MM.1S (cell line): Measurements from ENCODE around the gene KLF6.

Experiments used
- DNase-seq: peaks from one replicate; pipeline ENCODE4 v3.0.0-alpha.2; 2015
- H2AFZ ChIP-seq: fragments of 300-600 bp; sonication (generic); 2 replicates; pipeline ENCODE4 v1.6.0; 2016; ENCODE audit warnings: antibody characterized with exemption, low read length
- H3F3A ChIP-seq: fragments of 300-600 bp; sonication (generic); 2 replicates; pipeline ENCODE4 v1.6.1; 2016; ENCODE audit warnings: mild to moderate bottlenecking, antibody characterized with exemption, low read length, moderate library complexity, mixed read lengths; ENCODE audit not compliant: insufficient read depth
- H3K27ac ChIP-seq: fragments of 300-600 bp; sonication (generic); 2 replicates; pipeline ENCODE4 v1.5.1; 2016; ENCODE audit warnings: mild to moderate bottlenecking, low read length
- H3K27me3 ChIP-seq: fragments of 300-600 bp; sonication (generic); replicated peaks from 2 replicates; pipeline ENCODE4 v1.6.0; 2016; ENCODE audit warnings: low read length; ENCODE audit not compliant: insufficient read depth
- H3K36me3 ChIP-seq: fragments of 300-600 bp; sonication (generic); replicated peaks from 2 replicates; pipeline ENCODE4 v1.6.1; 2016; ENCODE audit warnings: mild to moderate bottlenecking, low read length, mixed read lengths; ENCODE audit not compliant: insufficient read depth
- H3K4me1 ChIP-seq: fragments of 300-600 bp; sonication (generic); 2 replicates; pipeline ENCODE4 v1.6.1; 2016; ENCODE audit warnings: low read length, mixed read lengths
- H3K4me2 ChIP-seq: fragments of 300-600 bp; sonication (generic); 2 replicates; pipeline ENCODE4 v1.6.0; 2016; ENCODE audit warnings: low read depth, low read length
- H3K4me3 ChIP-seq: fragments of 300-600 bp; sonication (generic); 2 replicates; pipeline ENCODE4 v1.5.1; 2016; ENCODE audit warnings: low read length, mixed read lengths
- H3K79me2 ChIP-seq: fragments of 300-600 bp; sonication (generic); 2 replicates; pipeline ENCODE4 v1.6.1; 2016; ENCODE audit warnings: mixed run types, low read length, mixed read lengths
- H3K9ac ChIP-seq: fragments of 300-600 bp; sonication (generic); 2 replicates; pipeline ENCODE4 v1.6.1; 2016; ENCODE audit warnings: low read length, mixed read lengths
- H3K9me2 ChIP-seq: fragments of 300-600 bp; sonication (generic); replicated peaks from 2 replicates; pipeline ENCODE4 v1.6.1; 2016; ENCODE audit warnings: mild to moderate bottlenecking, low read length, mixed read lengths; ENCODE audit not compliant: insufficient read depth
- H3K9me3 ChIP-seq: fragments of 300-600 bp; sonication (generic); replicated peaks from 2 replicates; pipeline ENCODE4 v1.6.1; 2016; ENCODE audit warnings: mild to moderate bottlenecking, low read length, mixed read lengths; ENCODE audit not compliant: insufficient read depth
- H4K20me1 ChIP-seq: fragments of 300-600 bp; sonication (generic); 2 replicates; pipeline ENCODE4 v1.6.1; 2016; ENCODE audit warnings: mild to moderate bottlenecking, low read length, moderate library complexity, mixed read lengths; ENCODE audit not compliant: insufficient read depth
- EZH2 ChIP-seq: fragments of 300-600 bp; sonication (generic); optimal IDR thresholded peaks from 2 replicates; pipeline ENCODE3; 2017; ENCODE audit warnings: low read depth, mild to moderate bottlenecking, antibody characterized with exemption, low read length, mixed read lengths
- EZH2phosphoT487 ChIP-seq: fragments of 300-600 bp; sonication (generic); IDR thresholded peaks from 2 replicates; pipeline ENCODE4 v1.6.1; 2018; ENCODE audit warnings: antibody characterized with exemption, low read length
- TF ChIP-seq, protein P1 (sequence below): fragments of 300-600 bp; sonication (generic); IDR thresholded peaks from 2 replicates; pipeline ENCODE4 v1.5.1; 2016; ENCODE audit warnings: antibody characterized with exemption, low read length, mixed read lengths

The KLF6 gene

DNA sequence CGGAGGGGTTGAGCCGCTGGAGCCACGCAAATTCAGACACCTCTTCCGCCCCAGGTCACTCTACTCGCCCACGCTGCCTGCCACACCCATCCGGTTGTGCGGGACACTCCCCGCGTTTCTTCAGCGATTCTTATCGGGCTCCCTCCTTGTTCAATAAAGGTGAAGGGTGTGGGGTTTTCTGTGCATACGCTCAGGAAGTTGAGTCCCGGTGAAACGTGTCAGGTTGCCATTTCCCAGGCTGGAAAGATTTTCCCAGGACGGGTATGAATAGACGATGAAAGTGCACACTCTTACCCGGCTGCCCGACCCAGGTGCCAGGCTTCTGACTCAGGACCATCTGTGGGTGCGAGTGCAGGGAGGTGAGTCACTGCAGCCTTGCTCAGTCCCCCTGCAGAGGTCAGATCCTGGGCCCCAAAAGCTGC lies 22.0 kb downstream of the KLF6 start:
- Histone ChIP-seq H4K20me1 (no peaks in the 10 kb centered on the region), H3K27me3 (no peaks in the 10 kb centered on the region), H3K9me2 (no peaks in the 10 kb centered on the region), H3K36me3 (no peaks in the 10 kb centered on the region), H3K9me3 (no peaks in the 10 kb centered on the region), H3K79me2 (no peaks in the 10 kb centered on the region), H3K4me2 (no peak overlapping the region), H3K4me1 (peaks cover 55% of the 10 kb centered on the region), H3K9ac (no peak overlapping the region), H3K4me3 (no peak overlapping the region), H3K27ac (no peak overlapping the region), H2AFZ (no peak overlapping the region), H3F3A (peaks cover 32% of the 10 kb centered on the region)
- DNase-seq = no peak
- TF ChIP-seq EZH2 (no peak), EZH2phosphoT487 (no peak)
- TF ChIP-seq, protein P1, sequence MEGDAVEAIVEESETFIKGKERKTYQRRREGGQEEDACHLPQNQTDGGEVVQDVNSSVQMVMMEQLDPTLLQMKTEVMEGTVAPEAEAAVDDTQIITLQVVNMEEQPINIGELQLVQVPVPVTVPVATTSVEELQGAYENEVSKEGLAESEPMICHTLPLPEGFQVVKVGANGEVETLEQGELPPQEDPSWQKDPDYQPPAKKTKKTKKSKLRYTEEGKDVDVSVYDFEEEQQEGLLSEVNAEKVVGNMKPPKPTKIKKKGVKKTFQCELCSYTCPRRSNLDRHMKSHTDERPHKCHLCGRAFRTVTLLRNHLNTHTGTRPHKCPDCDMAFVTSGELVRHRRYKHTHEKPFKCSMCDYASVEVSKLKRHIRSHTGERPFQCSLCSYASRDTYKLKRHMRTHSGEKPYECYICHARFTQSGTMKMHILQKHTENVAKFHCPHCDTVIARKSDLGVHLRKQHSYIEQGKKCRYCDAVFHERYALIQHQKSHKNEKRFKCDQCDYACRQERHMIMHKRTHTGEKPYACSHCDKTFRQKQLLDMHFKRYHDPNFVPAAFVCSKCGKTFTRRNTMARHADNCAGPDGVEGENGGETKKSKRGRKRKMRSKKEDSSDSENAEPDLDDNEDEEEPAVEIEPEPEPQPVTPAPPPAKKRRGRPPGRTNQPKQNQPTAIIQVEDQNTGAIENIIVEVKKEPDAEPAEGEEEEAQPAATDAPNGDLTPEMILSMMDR = no peak

- no peak for DNase-seq
- Histone ChIP-seq H3F3A (peaks cover 39% of the 10 kb centered on the region), H3K4me3 (no peak overlapping the region), H3K79me2 (no peaks in the 10 kb centered on the region), H3K9ac (no peak overlapping the region), H3K9me3 (no peaks in the 10 kb centered on the region), H3K4me2 (no peak overlapping the region), H3K4me1 (peaks cover 62% of the 10 kb centered on the region), H3K36me3 (no peaks in the 10 kb centered on the region), H3K9me2 (no peaks in the 10 kb centered on the region), H2AFZ (no peak overlapping the region), H3K27ac (no peak overlapping the region), H4K20me1 (no peaks in the 10 kb centered on the region), H3K27me3 (no peaks in the 10 kb centered on the region)
- TF ChIP-seq, protein P1 = no peak
Measured at GRCh38 chr10:3762309-3762708, 22.7 kb downstream of the KLF6 start.

DNA sequence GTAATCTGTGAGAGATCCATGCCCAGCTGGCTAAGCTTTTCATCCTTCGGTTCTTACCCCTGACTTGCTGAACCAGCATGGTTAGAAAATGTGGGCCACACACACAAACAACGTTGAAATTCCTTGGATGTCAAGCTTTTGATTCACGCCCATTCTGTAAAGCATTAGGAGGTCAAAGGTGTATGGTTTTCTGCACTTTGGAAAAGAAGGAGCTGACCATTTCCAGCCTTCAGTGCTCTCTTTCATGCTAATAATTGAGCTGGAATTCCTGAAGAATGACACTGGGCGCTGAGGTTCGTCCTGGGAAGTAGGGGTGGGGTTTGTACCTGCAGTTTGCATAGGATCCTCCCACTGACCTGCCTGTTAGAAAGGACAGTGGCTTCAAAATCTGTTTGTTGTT lies 23.1 kb downstream of the KLF6 start:
- H3K9ac ChIP-seq = no peak overlapping the region
- H3K9me2 ChIP-seq = no peaks in the 10 kb centered on the region
- no peaks in the 10 kb centered on the region for H3K9me3 ChIP-seq
- H3K36me3 ChIP-seq = no peaks in the 10 kb centered on the region
- H3K4me1 ChIP-seq = peaks cover 66% of the 10 kb centered on the region
- no peak overlapping the region for H3K4me2 ChIP-seq
- peak overlapping the region; percentile 47; the same call in 1 of the 2 replicates for H3K27ac ChIP-seq
- no peaks in the 10 kb centered on the region for H3K27me3 ChIP-seq
- DNase-seq = no peak
- peaks cover 43% of the 10 kb centered on the region for H3F3A ChIP-seq
- H4K20me1 ChIP-seq = no peaks in the 10 kb centered on the region
- no peak overlapping the region for H2AFZ ChIP-seq
- H3K4me3 ChIP-seq = no peak overlapping the region
- no peaks in the 10 kb centered on the region for H3K79me2 ChIP-seq
- TF ChIP-seq EZH2phosphoT487 (no peak), EZH2 (no peak)
- TF ChIP-seq, protein P1 = no peak
